T47D (cell line): ENCODE results near the gene MARCHF3.
"Not testable (repeated sequence)": the region's sequence is repeated elsewhere in the genome, so short reads cannot be mapped to it uniquely, and the experiment has no call there.

Experiments
- DNase-seq, 2 experiments: peaks; one replicate each; pipeline versions ENCODE4 v3.0.0 to v3.0.0-alpha.2; 2011 to 2012; ENCODE audit warnings: low read depth in 1 of 2, low spot score in 1 of 2
- JUND ChIP-seq: IDR thresholded peaks from 2 replicates; pipeline ENCODE4 v1.6.1; 2012; ENCODE audit warnings: low read depth
- in situ Hi-C: cut with HindIII; loops from 2 replicates; pipeline ENCODE4 v1.10.0; 2016; ENCODE audit warnings: low sequenced_read_pairs, low pct_unique_long_range_greater_than_20kb

Gene MARCHF3

GRCh38 chr5:127038550-127038949 is 8.2 kb upstream of the MARCHF3 start:
- no peak for TF ChIP-seq JUND
- DNase-seq: no peak
- in situ Hi-C loops: no loop called here

DNA sequence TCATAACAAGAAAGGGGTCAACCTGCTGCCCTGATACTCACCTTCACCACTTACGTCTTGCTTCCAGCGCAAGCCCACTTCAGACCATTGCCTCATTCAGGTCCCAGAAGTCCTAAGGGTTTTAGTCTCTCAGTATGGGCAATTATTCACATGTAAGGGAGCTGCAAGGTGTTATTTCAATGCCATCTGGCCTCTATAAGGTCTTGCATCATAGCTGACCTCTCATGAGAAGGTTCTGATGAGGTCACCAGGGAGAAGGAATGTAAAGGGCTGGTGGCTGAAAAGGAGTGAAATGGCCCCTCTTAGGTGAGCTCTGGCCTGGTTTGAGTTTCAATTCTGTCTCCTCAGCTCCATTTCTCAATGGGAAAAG is 1.5 kb upstream of the MARCHF3 start:
- TF ChIP-seq JUND: no peak
- no peak for DNase-seq
- in situ Hi-C loops: no loop called here

DNA sequence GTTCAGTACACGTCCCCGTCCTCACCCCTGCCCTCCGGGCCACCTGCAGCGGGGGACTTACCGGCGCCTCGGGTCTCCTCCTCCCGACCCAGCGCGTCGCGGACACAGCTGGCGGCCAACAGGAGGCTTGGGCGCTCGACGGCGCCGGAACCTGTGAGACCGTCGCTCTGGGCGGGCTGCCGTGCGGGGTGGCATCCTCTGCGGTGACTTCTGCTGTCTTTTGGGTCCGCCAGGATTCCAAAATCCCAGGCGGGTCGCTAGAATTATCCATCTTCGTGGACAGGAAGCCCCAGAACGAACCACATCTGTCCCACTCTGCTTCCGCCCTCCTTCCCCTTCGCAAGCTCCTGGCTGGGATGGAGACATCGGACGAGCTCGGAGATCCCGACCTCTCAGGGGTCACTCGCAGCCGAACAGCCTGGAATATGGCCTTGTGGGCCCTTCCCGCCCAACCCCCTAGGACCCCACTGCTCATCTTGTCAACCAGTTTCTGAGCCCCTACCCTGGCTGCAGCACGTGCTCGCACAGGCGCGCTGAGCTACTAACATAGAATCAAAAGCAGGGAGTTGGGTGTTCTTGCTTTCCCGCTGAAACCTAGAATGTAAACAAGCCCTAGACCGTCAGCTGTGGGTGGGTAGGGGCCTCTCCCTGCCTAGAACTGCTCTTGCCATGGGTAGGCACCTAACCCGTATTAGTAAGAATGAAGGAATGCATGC is 947 bp upstream of the MARCHF3 start:
- DNase-seq: no peak
- in situ Hi-C loops: no loop called here
- no peak for TF ChIP-seq JUND

DNA sequence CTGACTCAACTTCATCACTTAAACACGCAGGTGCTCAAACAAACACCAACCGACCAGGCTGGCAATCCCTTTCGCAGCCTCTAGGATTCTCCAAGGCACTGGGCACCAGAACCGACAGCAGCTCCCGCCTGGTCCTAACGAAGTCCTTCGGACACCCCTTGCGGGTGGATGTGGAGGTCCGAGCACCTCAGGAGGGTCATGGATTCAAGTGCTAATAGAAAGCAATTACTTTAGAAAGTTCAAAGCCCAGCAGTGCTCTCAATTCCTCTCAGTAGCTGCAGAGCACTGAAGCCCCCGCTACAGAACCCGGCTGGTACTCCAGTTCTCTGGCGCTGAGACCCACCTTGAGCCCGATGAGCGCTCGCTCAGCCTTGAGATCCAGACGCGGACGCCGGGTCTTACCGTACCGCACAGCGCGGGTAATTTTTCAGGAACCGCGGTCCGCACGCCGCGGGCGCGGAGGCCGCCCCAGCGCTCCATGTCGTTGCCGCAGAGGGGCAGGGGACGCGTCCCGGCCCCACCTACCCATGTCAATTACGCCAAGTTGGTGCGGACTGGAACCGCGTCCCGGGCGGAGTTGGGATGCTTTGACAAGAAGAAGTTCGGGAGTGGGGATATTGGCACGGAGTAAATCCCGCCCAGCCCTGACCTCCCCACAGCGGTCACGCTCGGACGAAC is 638 bp downstream of the MARCHF3 start:
- in situ Hi-C loops: no loop called here
- no peak for TF ChIP-seq JUND
- DNase-seq: peak; percentile 43 to 90

GRCh38 chr5:127028822-127029457 is 1.4 kb downstream of the MARCHF3 start:
- DNase-seq: peak in 1 of 2 experiments; percentile 20
- in situ Hi-C loops: no loop called here

DNA sequence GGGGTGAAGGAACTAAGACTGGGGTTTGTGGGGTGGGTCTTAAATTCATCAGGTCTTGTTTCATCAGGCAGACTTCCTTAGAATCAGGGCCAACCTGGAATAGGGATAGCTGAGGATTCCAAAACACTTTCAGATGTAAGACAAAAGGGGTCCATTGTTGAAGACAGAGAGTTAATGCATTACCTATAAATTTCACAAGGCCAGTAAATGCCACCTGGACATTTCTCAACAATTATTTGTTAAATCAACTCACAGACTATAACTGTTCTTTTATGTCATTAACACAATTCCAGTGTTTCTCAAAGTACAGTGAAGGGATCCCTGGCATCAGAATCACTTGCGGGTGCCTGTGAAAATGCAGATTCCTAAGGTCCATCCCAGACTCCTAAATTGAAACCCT is 2.8 kb downstream of the MARCHF3 start:
- in situ Hi-C loops: no loop called here
- DNase-seq: no peak
- TF ChIP-seq JUND: no peak

More at GRCh38 chr5:127028822-127029457, 1.4 kb downstream of the MARCHF3 start:
- no peak for TF ChIP-seq JUND

- no peak for DNase-seq
- TF ChIP-seq JUND: no peak
- in situ Hi-C loops: no loop called here
Observed at GRCh38 chr5:127026166-127026565, 4.2 kb downstream of the MARCHF3 start.

DNA sequence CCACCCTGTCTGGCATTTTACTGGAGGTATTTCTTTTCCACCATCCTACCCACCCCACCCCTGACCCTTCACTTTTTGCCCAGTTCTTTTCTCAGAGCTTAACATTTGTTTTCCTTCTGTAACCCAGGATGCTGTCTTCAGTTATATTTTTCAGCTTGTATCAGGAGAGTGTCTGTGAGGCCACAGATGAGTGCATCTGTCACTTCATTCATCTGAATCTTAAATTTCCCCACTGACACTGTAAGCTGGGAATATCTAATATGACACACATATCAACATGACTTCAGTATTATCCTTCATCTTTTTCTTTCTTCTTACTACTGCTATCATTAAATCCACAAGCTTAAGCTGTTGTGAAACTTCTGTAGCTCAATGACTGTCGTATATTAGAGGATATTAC is 4.9 kb downstream of the MARCHF3 start:
- TF ChIP-seq JUND: no peak
- no peak for DNase-seq
- in situ Hi-C loops: no loop called here

GRCh38 chr5:127024821-127025220 is 5.5 kb downstream of the MARCHF3 start:
- DNase-seq: no peak
- in situ Hi-C loops: no loop called here
- TF ChIP-seq JUND: no peak

DNA sequence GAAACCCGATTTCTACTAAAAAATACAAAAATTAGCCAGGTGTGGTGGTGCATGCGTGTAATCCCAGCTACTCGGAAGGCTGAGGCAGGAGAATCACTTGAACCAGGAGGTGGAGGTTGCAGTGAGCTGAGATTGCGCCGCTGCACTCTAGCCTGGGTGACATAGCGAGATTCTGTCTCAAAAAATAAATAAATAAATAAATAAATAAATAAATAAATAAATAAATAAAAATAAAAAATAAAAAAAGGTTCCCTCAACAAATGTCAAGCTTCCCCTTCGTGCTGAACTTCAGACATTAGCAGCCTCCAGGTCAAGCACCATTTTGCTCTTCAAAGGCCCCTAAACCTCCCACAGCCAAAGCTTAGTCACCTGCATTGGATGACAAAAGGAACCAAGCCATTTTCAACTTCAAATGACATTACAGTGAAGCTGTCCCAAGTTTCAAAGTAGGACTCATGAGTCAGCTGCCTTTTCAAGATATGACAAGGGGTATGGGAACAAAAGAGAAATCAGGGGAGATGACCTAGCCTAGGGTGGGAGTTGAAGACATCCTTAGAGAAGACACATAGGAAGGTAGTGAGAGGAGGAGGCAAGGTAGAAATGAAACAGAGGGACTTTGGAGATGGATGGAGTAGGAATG is 6.7 kb downstream of the MARCHF3 start:
- in situ Hi-C loops, DNase-seq: not testable (repeated sequence)

- TF ChIP-seq JUND: no peak
- DNase-seq: no peak
- in situ Hi-C loops: no loop called here
Observed at GRCh38 chr5:127022846-127023245, 7.5 kb downstream of the MARCHF3 start.

DNA sequence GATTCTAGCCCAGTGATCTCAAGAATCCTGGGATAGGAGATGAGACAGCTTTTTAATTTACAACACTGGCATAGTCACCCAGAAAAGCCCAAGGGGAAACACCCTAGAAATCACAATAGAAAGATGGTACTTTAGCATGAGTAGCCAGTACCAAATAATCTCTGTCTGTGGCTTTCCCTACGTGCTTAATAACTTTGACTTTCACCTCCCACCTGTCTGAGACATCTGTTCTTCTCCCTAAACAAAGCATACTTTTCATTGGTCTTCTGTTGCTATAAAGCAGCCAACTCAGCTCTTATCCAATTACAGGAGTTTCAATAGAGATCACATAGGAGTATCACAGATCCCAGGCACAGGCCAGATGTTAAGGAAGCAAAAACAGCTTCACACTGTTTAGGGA is 10.4 kb downstream of the MARCHF3 start:
- in situ Hi-C loops: no loop called here
- DNase-seq: no peak
- no peak for TF ChIP-seq JUND

- DNase-seq, in situ Hi-C loops: not testable (repeated sequence)
Observed at GRCh38 chr5:127016722-127017121, 13.6 kb downstream of the MARCHF3 start.
